ENCODE results near the gene DAND5. TPM values are rescaled to one million over a fixed set of nuclear protein-coding genes. Genes with fewer than 3 reads are reported as not detected.
A peak's percentile ranks its signal among the peaks of the same experiment; 100 is the strongest.

Gene DAND5
- total and polyA plus RNA-seq, 2 of the 13 experiments (the other 11 are each of a cell fraction or from before 2014, with no cell fraction given), result 0.04 TPM; not detected in 1

DNA sequence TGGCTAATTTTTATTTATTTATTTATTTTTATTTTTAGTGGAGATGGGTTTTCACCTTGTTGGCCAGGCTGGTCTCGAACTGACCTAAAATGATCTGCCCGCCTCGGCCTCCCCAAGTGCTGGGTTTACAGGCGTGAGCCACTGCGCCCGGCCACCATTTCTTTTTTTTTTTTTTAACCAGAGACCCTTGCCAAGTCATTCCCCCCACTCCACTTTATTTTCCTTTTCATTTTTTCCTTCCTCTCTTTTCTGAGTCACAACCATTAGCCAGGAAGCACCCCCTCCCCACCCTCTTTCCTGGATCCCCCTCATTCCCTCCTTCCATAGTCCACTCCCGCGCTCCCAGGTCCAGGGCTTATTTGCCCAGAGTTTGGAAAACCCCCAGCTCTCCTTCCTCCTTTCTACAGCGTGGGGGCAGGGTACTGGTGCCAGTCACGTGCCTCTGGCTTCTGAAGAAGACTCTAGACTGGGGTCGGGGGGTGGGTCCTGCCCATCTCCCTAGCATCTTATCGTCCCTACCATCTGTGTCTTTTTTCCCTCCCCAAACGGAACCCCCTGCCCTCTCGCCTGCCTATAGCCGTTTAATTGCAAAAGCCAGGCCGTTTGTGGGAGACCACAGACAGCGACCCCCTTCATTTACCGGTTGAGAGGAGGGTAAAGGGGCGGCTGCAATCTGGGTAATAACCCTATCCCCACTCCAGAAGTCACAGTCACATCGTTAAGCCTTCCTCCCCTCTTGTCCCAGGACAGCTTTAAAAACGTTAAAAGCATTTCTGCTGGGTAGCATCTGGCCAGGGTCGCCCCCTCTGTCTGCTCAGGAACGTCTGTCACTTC is 32.1 kb upstream of the DAND5 start (continued):
- TF ChIP-seq, protein P1, sequence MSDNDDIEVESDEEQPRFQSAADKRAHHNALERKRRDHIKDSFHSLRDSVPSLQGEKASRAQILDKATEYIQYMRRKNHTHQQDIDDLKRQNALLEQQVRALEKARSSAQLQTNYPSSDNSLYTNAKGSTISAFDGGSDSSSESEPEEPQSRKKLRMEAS (IDR thresholded peaks at IDR 0.05), result peak; percentile 44; the same call in 1 of the 2 replicates
- no peak for TF ChIP-seq ZFY (CRISPR knock-in tag; IDR thresholded peaks at IDR 0.05)
- no peak for TF ChIP-seq NR2F6 (IDR thresholded peaks at IDR 0.05)
- no peak for TF ChIP-seq NR2F6 (CRISPR knock-in tag; IDR thresholded peaks at IDR 0.05)
- TF ChIP-seq STAG1 (CRISPR knock-in tag; IDR thresholded peaks at IDR 0.05), result no peak
- no peak for TF ChIP-seq TMF1 (CRISPR knock-in tag; IDR thresholded peaks at IDR 0.05; ENCODE audit: low read depth)
- no peak for TF ChIP-seq SMAD1 (CRISPR knock-in tag; IDR thresholded peaks at IDR 0.05; ENCODE audit: borderline replicate concordance, low read depth)
- TF ChIP-seq ZNF780A (CRISPR knock-in tag; IDR thresholded peaks at IDR 0.05), result no peak
- peak; percentile 3; the same call in 1 of the 2 replicates for TF ChIP-seq SRY (CRISPR knock-in tag; IDR thresholded peaks at IDR 0.05)
- TF ChIP-seq ZNF720 (CRISPR knock-in tag; IDR thresholded peaks at IDR 0.05), result no peak
- TF ChIP-seq HNRNPLL (IDR thresholded peaks at IDR 0.05; ENCODE audit: low read depth, low read length, poor library complexity, severe bottlenecking), result no peak
- TF ChIP-seq ATRX (CRISPR knock-in tag; IDR thresholded peaks at IDR 0.05; ENCODE audit: borderline replicate concordance), result no peak
- TF ChIP-seq KLF9 (CRISPR knock-in tag; IDR thresholded peaks at IDR 0.05; ENCODE audit: low read depth), result no peak
- TF ChIP-seq HNF4G (IDR thresholded peaks at IDR 0.05; ENCODE audit: borderline replicate concordance, low read depth, low read length), result no peak
- no peak for TF ChIP-seq HNF4G (CRISPR knock-in tag; IDR thresholded peaks at IDR 0.05; ENCODE audit: borderline replicate concordance, low read depth)
- no peak for TF ChIP-seq ZNF30 (CRISPR knock-in tag; IDR thresholded peaks at IDR 0.05)
- TF ChIP-seq, protein P2, sequence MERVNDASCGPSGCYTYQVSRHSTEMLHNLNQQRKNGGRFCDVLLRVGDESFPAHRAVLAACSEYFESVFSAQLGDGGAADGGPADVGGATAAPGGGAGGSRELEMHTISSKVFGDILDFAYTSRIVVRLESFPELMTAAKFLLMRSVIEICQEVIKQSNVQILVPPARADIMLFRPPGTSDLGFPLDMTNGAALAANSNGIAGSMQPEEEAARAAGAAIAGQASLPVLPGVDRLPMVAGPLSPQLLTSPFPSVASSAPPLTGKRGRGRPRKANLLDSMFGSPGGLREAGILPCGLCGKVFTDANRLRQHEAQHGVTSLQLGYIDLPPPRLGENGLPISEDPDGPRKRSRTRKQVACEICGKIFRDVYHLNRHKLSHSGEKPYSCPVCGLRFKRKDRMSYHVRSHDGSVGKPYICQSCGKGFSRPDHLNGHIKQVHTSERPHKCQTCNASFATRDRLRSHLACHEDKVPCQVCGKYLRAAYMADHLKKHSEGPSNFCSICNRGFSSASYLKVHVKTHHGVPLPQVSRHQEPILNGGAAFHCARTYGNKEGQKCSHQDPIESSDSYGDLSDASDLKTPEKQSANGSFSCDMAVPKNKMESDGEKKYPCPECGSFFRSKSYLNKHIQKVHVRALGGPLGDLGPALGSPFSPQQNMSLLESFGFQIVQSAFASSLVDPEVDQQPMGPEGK (CRISPR knock-in tag; IDR thresholded peaks at IDR 0.05), result peak; percentile 29; the same call in 1 of the 2 replicates
- TF ChIP-seq DPF2 (CRISPR knock-in tag; IDR thresholded peaks at IDR 0.05; ENCODE audit: borderline replicate concordance, low read depth), result no peak
- no peak for TF ChIP-seq CC2D1A (CRISPR knock-in tag; IDR thresholded peaks at IDR 0.05)
- TF ChIP-seq ZNF790 (CRISPR knock-in tag; IDR thresholded peaks at IDR 0.05; ENCODE audit: borderline replicate concordance), result no peak
- TF ChIP-seq ZNF207 (IDR thresholded peaks at IDR 0.05; ENCODE audit: borderline replicate concordance), result no peak
- no peak for TF ChIP-seq RXRA (CRISPR knock-in tag; IDR thresholded peaks at IDR 0.05)
- no peak for TF ChIP-seq HDAC6 (IDR thresholded peaks at IDR 0.05; ENCODE audit: low read depth, low read length)
- TF ChIP-seq SRSF9 (IDR thresholded peaks at IDR 0.05; ENCODE audit: borderline replicate concordance, insufficient read depth, low read depth, low read length, poor library complexity, severe bottlenecking), result no peak
- no peak for TF ChIP-seq ETV6 (CRISPR knock-in tag; conservative IDR thresholded peaks at IDR 0.05)
- TF ChIP-seq GABPB1 (CRISPR knock-in tag; IDR thresholded peaks at IDR 0.05), result no peak
- no peak for TF ChIP-seq NCOA5 (CRISPR knock-in tag; IDR thresholded peaks at IDR 0.05)
- TF ChIP-seq, protein P3, sequence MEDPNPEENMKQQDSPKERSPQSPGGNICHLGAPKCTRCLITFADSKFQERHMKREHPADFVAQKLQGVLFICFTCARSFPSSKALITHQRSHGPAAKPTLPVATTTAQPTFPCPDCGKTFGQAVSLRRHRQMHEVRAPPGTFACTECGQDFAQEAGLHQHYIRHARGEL (CRISPR knock-in tag; IDR thresholded peaks at IDR 0.05), result no peak
- no peak for TF ChIP-seq RAD51 (IDR thresholded peaks at IDR 0.05; ENCODE audit: borderline replicate concordance)
- TF ChIP-seq, protein P4, sequence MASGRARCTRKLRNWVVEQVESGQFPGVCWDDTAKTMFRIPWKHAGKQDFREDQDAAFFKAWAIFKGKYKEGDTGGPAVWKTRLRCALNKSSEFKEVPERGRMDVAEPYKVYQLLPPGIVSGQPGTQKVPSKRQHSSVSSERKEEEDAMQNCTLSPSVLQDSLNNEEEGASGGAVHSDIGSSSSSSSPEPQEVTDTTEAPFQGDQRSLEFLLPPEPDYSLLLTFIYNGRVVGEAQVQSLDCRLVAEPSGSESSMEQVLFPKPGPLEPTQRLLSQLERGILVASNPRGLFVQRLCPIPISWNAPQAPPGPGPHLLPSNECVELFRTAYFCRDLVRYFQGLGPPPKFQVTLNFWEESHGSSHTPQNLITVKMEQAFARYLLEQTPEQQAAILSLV (CRISPR knock-in tag; IDR thresholded peaks at IDR 0.05; ENCODE audit: borderline replicate concordance), result no peak

Data from HepG2 (cell line).